GM11168 (cell line): ENCODE data around the gene AGAP9.
"Not testable (repeated sequence)": the region's sequence is repeated elsewhere in the genome, so short reads cannot be mapped to it uniquely, and the experiment has no call there.

Source experiments
- in situ Hi-C: fragments of 300-500 bp; cut with MboI; formaldehyde crosslinking; loops from one replicate; pipeline ENCODE4 v1.12.0; 2022; ENCODE audit warnings: low sequenced_read_pairs; ENCODE audit not compliant: unreplicated experiment

AGAP9 gene

DNA sequence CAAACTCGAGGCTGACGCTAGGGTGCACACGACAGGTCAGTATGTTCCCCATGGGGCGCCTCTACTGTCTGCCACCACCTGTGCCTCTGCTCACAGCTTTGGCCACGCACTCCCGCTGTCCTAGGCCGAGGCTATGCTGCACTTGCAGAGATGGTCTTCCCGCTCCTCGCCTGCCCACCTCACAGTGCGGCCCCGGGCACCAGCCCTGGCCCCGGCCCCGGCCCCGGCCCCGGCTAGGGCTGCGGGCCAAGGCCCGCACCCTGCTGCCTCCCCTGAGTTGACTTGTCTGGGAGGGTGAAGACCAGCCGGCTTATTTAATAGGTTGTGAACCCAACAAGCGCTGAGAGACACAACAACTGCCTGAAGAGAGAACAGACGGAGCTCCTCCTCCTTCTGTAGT, at the start of gene AGAP9:
Gene AGAP9, minus strand, starts transcription at position 164 of the 400 bp plus-strand sequence. Its CDS starts 112 bp downstream, at position 52.
- in situ Hi-C loops: not testable (repeated sequence)

DNA sequence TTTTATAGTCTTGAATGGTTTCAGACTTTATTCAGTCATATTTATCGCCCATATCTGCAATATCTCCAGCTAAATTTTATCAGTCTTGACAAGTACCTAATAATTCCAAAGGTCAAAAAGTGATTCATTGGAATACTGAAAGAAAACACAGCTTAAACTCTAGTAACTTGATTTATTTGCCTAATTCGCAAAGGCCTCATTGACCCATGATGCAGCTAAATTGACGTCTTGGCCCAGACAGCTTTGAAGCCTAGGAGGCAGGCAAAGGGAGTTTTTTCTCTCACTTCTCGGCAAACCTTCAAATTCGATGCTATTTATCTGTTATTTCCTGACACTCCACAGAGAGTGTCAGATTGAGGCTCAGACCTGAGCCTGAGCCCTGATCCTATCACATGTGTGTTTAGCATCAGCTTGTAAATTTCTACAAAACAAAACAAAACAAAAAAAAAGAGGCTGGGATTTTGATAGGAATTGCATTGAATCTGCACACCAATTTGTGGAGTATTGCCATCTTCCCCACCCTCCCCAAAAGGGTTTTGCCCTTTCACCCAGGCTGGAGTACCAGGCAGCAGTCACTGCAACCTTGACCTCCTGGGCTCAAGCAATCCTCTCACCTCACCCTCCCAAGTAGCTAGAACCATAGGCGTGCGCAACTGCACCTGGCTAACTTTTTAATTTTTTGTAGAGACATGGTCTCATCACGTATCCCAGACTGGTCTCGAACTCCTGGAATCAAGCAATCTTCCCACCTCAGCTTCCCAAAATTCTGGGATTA, 47.9 kb upstream of the AGAP9 start:
- in situ Hi-C loops: not testable (repeated sequence)

DNA sequence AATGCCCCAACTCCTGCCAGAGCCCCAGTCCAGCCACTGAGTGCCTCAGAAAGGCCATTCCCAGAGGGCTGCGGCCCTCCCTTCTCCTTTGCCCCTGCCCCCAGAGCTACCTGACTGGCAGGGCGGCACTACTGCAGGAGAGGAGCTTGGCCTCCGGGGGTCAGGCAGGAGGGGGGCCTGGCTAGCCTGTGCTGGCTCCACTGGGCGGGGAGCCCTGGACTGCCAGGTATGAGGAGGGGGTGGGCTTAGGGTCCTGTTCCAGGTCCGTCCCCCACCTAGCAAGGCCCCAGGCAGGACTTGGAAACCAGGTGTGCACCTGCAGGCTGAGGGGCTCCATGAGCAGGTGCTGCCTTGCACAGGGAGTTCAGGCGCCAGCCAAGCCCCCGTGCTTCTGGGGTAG, 43.3 kb upstream of the AGAP9 start:
- in situ Hi-C loops: not testable (repeated sequence)

DNA sequence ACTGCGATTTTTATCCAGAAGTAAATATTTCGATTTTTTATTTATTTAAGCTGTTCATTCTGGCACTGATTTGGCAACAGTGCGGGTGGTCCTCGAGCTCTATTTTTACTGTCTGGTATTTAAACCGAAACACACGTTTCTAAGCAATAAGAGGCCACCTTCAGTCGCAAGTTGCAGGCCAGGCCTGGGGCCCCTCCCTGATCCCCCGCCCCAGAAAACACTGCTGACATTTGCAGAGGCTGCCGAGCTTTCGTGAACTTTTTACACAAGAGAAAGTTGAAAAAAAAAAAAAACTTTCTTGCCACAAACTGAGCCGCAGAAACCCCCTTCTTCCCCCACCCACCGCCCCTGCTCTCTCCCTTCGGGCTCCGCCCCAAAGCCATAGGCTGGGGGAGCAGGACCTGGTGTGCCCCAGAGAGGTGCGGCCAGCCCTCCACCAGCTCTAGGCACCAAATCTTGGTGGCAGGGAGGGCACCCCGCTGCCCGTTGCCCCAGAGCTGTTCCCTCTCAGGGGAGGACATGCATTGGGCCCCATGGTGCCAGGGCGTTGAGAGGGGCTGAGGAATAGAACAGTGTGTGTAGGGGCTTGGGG, 42.8 kb upstream of the AGAP9 start:
- in situ Hi-C loops: not testable (repeated sequence)

DNA sequence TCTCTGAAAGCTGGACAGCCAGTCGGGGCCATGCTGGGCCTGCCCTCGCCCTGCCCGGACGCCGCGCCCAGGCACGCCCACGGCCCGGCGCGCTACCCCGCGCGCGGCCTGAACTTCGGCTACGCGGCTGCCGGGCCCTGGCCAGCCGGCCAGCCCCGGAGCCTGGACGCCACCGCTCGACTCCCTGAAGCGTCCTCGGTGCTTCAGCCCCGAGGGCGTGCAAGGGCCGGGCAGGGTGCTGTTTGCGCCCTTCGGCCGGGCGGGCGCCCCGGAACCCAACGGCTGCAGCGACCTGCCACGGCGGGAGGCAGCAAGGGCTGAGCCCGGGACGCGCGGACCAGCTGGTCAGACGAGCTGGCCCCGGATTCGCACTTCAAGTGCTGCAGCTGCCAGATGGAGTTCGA, 42.1 kb upstream of the AGAP9 start:
- in situ Hi-C loops: not testable (repeated sequence)

DNA sequence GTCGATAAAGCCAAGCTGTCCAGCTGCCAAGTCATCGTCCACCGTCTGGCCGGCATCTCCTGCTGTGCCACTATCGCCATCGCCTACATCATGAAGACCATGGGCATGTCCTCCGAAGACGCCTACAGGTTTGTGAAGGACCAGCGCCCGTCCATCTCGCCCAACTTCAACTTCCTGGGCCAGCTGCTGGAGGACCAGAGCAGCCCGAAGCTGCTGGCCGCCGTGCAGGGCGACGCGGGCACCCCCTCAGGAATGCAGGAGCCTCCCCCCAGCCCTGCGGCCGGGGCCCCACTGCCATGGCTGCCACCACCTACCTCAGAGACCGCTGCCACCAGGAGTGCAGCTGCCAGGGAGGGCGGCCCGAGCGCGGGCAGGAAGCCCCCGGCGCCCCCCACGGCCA, 41.5 kb upstream of the AGAP9 start:
- in situ Hi-C loops: not testable (repeated sequence)

DNA sequence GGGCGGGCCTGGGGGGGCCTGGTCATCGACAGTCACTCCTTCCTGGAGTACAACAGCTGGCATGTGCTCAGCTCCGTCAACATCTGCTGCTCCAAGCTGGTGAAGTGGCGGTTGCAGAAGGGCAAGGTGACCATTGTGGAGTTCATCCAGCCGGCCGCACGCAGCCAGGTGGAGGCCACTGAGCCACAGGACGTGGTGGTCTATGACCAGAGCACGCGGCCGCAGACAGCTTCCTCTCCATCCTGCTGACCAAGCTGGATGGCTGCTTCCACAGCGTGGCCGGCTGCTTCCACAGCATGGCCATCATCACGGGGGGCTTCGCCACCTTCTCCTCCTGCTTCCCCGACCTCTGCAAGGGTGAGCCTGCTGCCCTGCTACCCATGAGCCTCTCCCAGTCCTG, 40.9 kb upstream of the AGAP9 start:
- in situ Hi-C loops: not testable (repeated sequence)

DNA sequence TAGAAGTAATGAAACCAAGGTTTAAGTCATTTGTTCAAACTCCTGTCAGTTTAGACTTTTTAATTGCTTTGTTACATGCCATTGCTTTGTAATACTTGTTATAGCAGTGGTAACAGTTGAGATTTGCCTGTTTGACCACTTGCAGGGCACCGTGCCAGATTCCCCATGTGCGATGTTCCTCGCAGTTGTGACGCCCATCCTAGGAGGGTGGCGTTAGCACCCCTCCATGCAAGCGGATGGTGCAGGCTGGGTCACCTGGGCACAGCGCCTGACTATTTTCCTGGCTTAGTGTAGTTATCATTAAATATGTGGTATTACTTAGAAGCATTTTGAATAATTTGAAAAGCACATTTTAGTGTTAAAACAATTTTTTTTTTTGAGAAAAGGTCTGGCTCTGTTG, 37.0 kb upstream of the AGAP9 start:
- in situ Hi-C loops: not testable (repeated sequence)

DNA sequence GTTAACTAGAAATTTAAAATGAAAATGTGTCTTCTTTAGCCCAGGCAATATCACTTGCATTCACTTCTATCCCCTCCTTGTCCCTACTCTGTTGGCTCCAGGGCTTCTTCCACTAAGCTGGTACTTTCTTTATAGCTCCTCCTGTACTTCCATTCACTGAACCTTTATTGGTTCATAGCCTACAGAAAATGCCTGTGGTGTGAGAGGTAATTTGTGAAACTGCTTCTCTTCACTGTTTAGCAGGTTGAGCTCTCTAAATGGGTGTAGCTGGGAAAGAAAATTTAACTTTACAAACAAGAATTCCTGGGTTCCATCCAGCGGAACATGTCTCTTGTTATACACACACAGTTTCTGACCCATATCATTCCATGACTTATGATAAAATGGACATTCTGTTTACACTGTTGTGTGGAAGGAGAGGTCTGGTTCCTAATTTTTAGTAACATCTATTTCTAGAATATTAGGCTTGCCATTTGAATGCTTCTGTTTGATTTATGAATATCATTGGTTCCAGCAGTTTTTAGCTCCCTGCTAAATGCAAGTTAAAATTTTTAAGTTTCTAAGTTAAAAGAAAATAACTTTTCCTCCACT, 36.4 kb upstream of the AGAP9 start:
- in situ Hi-C loops: not testable (repeated sequence)

DNA sequence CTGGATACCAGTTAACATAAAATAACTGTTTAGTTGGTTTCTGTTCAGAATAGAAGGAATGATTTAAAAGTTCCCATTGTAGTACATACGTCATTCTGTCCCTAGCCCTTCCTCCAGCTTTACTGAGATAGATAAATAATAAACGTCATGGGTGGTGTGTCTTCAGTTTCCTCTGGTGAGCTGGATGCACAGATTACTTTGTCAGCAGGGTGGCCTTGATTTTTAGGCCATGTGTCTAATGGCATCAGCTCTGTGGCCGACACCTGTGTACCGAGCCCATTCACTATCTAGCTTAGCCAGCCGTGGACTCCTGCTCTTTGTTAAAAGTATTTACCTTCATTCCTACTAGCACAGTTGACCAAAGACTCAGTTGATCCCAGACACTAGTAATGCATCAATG, 34.7 kb upstream of the AGAP9 start:
- in situ Hi-C loops: not testable (repeated sequence)

DNA sequence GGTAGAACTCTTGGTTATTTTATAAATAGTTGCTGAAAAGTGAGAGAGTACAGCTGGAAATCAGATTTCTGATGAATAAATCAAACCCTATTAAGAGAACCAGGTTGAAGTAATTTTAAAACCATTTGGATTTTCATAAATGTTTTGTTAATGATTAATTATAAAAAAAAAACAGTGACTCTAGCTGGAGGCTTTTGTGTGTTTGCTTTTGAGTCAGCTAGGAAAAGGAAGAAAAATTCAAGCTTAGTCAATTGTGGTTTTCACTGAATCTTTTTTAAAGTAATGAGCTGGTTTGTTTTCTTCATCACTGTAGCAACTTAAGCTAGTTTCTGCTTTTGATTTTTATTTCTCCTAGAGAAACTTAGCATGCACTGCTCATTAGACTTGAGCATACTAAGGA, 34.2 kb upstream of the AGAP9 start:
- in situ Hi-C loops: not testable (repeated sequence)

DNA sequence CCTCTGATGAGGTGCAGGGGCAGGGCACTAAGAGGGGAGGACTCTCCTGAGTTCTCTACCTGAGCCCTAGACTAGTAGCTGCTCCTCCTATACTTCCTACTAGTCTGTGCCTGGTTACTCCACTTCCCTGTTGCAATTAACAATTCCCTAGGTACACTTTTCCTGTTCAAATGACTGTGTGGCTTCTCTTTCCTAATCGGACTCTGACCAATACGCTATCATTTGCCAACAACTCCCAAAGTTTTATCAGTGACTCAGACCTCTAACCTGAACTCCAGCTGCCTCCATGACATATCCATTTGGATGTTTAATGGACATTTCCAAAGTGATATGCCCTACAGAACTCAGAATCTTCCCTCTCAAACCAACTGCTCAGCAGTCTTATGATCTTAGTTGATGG, 31.9 kb upstream of the AGAP9 start:
- in situ Hi-C loops: not testable (repeated sequence)

DNA sequence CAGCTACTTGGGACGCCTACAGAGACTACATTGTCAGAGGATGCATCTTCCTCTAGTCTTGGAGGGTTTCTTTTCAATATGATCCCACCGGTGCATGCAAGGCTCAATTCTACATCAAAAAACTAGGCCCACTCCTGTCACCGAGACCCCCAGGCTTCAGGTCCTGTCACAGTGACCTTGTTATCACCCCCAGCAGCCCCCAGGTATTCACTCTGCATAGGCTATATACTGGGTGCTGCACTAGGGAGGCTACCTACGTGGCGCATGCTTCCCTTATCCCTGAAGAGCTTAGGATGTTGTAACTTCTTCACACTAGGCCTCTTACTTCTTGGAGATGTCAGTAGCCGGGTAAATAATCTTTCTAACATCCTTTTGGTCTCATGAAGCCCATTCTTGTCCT, 31.1 kb upstream of the AGAP9 start:
- in situ Hi-C loops: loop anchor here (5.0 kb wide), 1 partner anchor 767 kb away; no protein-coding TSS in a partner anchor

DNA sequence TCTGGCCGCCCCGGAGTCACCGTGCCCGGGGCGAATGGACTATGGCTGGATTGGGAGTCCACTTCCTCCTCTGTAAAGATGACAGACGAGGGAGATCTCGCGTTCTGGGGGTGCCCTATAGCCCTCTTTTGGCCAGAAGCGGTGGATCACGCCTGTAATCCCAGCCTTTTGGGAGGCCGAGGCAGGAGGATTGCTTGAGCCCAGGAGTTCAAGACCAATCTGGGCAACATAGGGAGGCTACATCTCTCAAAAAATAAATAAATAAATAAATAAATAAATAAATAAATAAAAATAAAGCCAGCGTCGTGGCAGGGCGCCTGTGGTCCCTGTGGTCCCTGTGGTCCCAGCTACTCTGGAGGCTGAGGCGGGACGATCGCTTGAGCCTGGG, 30.4 kb upstream of the AGAP9 start:
- in situ Hi-C loops: loop anchor here (5.0 kb wide), 1 partner anchor 767 kb away; no protein-coding TSS in a partner anchor

DNA sequence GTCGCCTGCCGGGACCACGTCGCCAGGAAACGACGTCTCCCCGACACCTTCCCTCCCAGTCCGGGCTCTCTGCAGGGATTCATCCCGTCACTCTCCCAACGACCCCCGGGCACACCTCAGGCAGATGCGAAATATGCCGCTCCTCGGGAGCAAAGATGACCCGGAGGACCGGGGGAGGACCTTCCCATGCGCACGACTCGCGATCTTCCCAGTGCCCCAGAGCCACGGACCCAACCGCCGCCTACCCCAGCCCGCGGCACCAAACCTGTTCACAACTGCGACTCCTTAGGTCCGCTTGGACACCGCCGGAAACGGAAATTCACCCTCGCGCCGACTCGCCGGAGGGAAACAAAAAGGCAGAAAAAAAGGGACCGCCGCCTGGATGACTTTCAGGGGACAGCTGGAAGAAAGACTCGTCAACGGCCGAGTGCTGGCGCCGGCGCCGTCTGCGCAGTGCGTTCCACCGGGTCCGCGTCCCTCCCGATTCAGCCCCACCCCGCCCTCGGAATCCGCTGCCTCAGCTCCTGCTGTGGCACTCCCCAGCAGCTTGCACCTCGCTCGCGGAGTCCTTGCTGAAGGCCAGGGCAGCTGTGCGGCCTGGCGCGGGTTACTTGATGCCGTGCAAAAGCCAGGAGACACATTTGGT, 29.9 kb upstream of the AGAP9 start:
- in situ Hi-C loops: loop anchor here (5.0 kb wide), 1 partner anchor 766 kb away; no protein-coding TSS in a partner anchor

DNA sequence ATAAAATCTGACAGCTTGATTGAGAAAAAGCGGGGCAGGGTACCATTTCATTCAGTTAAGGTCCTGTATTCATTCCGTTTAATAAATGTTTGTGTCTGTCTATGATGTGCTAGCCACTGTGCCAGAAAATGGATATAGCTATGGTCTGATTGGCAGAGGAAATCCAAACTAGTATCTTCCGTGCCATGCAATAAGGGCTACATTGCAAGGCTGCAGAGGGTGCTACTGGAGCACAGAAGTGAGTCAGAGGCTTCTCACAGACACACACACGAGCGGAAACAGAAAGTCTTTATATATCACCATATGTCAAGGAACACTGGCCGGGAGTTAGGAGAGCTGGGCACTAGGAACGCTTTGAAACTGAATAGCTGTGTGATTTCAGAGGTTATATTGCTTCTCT, 29.3 kb upstream of the AGAP9 start:
- in situ Hi-C loops: loop anchor here (5.0 kb wide), 1 partner anchor 765 kb away; no protein-coding TSS in a partner anchor

DNA sequence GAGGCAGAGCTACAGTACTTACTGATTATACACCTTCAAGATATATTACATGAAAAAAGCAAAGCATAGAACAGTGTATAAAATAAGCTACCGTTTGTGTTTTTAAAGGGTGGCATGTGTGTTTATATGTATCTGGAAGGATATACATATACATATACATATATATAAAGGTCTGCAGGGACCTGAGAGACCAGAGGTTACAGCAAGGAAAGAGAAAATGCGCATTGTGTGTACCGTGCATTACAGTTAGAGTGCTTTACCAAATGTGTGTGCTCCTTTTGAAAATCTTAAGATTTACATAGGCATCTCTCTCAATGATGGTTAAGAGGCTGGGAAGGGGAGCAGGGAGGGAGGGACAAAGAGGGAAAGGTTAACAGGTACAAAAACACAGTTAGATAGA, 23.8 kb upstream of the AGAP9 start:
- in situ Hi-C loops: not testable (repeated sequence)

DNA sequence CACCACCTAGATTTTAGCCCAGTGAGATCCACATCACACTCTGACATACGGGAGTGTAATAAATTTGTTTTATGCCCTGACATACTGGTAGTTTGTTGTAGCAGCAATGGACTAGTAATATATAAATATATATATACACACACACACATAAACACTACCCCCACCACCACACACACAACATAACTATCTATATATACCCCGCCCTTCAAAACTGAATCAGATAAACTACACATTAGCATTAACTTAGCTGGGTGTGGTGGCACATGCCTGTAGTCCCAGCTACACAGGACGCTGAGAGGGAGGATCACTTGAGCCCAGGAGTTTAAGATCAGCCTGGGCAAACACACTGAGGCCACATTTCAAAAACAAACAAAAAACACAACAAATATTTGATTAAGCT, 13.0 kb upstream of the AGAP9 start:
- in situ Hi-C loops: not testable (repeated sequence)

DNA sequence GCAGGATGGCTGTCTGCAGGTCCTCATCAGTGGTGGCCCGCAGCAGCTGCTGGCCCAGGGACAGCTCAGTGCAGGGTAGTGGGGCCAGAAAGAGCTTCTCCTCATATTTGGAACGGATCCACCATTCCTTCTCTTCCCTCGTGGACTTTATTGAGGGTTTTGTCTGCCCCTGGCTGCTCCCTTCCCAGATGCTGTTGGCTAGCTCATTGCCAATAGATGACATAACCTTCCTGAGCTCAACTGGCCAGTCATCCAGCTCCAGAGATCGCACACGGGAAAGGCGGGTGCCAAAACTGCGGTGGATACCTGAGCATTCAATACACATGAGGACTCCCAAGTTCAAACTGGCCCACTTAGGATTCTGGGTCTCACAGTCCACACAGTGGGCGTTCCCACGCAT, 21.1 kb downstream of the AGAP9 start:
- in situ Hi-C loops: not testable (repeated sequence)

DNA sequence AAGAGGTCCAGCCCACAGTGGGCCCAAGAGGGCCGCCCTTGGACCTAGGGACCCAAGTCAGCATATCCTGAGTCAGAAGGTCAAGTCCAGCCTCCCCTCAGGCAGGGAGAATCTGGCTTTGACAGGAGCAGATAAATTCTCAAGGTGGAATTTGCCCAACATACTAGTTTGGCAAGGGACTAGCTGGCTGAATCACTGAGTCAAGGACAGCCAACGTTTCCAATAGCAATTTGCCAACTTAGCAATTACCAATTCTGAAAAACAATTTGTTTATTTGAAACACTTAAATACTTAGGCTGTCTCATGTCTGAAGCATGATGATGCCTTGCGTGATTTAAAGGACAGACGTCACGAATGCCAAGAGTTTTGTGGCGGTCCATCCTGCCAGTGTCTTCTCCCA, 29.2 kb downstream of the AGAP9 start:
- in situ Hi-C loops: not testable (repeated sequence)

DNA sequence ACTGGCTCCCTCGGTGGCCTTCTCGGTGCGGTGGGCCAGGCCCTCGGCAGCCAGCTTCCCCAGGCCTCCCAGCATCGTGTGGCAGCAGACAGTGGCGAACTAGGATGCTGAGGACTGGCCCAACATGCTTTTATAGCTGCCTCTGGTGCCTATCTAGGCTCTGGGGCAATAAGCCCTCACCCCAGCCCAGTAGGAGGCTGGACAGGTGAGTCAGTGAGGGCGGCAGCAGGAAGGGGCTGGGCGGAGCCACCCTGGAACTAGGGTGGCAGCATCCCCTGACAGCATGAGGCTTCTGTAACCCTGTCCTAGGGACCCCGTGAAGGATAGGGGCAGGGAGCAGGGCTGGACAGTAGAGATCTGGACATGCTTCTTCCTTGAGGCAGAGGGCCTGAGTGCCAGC, 31.8 kb downstream of the AGAP9 start, which contains the start of gene FAM25G:
Gene FAM25G, minus strand, starts transcription at position 101 of the 400 bp plus-strand sequence. Its CDS starts 26 bp downstream, at position 75.
- in situ Hi-C loops: not testable (repeated sequence)
